LNCAP (cell line): ENCODE results near the gene TERT.

Experiments used
- CTCF ChIP-seq: fragments of 450-650 bp; IDR thresholded peaks from 2 replicates; pipeline ENCODE4 v1.5.1; 2017; ENCODE audit warnings: mild to moderate bottlenecking

TERT gene

GRCh38 chr5:1264211-1264610, 30.7 kb downstream of the TERT start:
- TF ChIP-seq CTCF, result no peak

GRCh38 chr5:1262381-1262780, 32.5 kb downstream of the TERT start:
- no peak for TF ChIP-seq CTCF

- TF ChIP-seq CTCF, result no peak
Measured at GRCh38 chr5:1261643-1262042, 33.2 kb downstream of the TERT start.

DNA sequence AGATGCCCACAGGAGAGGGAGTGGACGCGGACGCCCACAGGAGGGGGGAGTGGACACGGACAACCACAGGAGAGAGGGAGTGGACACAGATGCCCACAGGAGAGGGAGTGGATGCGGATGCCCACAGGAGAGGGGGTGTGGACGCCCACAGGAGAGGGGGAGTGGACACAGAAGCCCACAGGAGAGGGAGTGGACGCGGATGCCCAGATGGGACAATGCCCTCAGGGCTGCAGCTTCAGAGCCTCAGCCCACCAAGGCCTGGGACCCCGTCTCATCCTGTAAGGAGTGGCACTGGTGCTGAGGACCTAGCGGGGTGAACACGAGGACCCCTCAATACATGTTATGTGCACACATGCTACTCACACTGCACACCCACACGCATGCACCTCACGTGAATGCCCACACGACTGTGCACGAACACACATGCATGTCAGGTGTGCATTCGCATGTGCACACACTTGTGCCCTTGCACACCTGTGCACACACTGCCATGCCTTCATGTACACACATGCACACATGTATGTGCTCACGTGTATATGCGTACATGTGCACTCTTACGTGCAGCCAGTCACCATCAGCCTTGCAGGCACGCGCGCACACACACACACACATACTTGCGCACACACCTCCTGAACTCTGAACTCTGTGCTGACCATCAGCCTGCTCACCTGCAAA, 34.9 kb downstream of the TERT start:
- no peak for TF ChIP-seq CTCF

DNA sequence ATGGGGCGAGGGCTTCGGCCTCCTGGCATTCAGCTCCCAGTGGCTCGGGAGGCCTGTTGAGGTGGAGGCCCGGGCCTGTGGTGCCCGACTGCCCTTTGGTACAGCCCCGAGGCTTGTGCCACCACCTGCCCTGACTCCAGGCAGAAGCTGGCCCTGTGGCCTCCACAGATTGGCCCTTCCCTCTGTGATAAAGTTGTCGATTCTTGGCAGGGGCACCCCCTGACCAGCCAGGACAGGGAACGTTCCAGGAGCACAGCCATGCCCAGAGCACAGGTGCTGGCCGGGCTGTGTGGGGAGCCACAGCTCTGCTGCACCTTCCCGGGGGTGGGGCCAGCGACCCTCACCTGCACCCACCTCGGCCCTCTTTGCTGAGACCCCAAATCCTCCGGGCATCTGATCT, 37.0 kb downstream of the TERT start:
- no peak for TF ChIP-seq CTCF

GRCh38 chr5:1257363-1257762, 37.5 kb downstream of the TERT start:
- TF ChIP-seq CTCF, result no peak

GRCh38 chr5:1256776-1257175, 38.1 kb downstream of the TERT start:
- TF ChIP-seq CTCF, result no peak

DNA sequence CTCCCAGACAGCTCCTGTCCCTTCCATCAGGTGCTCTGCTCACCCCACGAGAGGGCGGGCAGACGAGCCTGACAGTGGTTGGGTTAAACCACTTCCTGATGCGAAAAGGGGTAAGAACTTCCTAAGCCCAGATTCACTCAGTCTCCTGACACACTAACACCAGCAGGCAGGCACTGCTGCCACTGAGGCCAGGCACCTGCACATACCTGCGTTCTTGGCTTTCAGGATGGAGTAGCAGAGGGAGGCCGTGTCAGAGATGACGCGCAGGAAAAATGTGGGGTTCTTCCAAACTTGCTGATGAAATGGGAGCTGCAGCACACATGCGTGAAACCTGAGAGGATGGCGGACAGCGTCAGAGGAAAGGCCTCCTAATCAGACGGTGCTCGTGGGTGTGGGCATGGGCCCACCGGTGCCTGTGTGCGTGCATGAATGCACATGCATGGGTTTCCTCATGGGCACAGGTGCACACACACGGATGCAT, 39.7 kb downstream of the TERT start:
- TF ChIP-seq CTCF, result no peak
